ENCODE data around the gene P4HA1.

- TF ChIP-seq POLR2A (IDR thresholded peaks at IDR 0.05) (no peak), CTCF (IDR thresholded peaks at IDR 0.05) (no peak)
Observed at GRCh38 chr10:73000973-73001372, 95.7 kb downstream of the P4HA1 start.
